Brain microvascular endothelial cell (primary cell): ENCODE measurements around the gene SLCO4A1.

Experiments used
- DNase-seq: peaks from one replicate; pipeline ENCODE4 v3.0.0-alpha.2; 2020
- H3K27ac ChIP-seq: fragments of 250-450 bp; sonication (Bioruptor Pico); 2 replicates; pipeline ENCODE4 v1.5.1; 2020; ENCODE audit warnings: mild to moderate bottlenecking, moderate library complexity
- H3K27me3 ChIP-seq: fragments of 250-450 bp; sonication (Bioruptor Pico); replicated peaks from 2 replicates; pipeline ENCODE4 v1.5.1; 2020; ENCODE audit warnings: mild to moderate bottlenecking
- H3K36me3 ChIP-seq: fragments of 250-450 bp; sonication (Bioruptor Pico); replicated peaks from 2 replicates; pipeline ENCODE4 v1.5.1; 2020; ENCODE audit warnings: mild to moderate bottlenecking
- H3K4me3 ChIP-seq: 2 replicates; pipeline ENCODE4 v1.5.1; 2011; ENCODE audit warnings: low read depth, mild to moderate bottlenecking, control low read depth, low read length, moderate library complexity
- in situ Hi-C: cut with HindIII; loops from 2 replicates; pipeline ENCODE4 v1.10.0; 2017; ENCODE audit warnings: low sequenced_read_pairs, low pct_ligation_motif_present
- TF ChIP-seq, protein P1 (sequence below): IDR thresholded peaks from 2 replicates; pipeline ENCODE4 v1.5.1; 2011; ENCODE audit warnings: low read depth, mild to moderate bottlenecking, moderate library complexity, low read length, control low read depth, inconsistent platforms; ENCODE audit errors: missing control alignments

SLCO4A1 gene

DNA sequence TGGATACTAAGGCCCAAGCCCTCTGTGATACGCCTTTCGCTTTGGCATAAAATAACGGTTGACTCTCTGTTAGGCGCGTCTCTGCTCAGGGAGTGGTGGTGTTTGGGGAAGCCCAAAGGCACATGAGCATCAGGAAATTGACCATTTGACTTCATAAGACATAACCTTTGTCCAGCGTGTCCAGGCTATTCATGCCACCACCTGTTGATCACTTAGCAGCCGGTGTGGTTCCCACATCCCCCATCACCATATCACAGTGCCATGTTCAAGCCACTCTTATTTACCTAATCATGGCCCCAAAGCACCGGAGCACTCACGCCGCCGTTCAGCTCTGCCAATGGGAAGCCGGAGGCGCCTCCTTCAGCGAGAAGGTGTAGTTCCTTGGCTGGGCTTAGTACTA is 27.9 kb downstream of the SLCO4A1 start:
- Histone ChIP-seq H3K27ac (no peak overlapping the region), H3K4me3 (no peak overlapping the region), H3K27me3 (no peaks in the 10 kb centered on the region), H3K36me3 (no peaks in the 10 kb centered on the region)
- no peak for DNase-seq
- TF ChIP-seq, protein P1, sequence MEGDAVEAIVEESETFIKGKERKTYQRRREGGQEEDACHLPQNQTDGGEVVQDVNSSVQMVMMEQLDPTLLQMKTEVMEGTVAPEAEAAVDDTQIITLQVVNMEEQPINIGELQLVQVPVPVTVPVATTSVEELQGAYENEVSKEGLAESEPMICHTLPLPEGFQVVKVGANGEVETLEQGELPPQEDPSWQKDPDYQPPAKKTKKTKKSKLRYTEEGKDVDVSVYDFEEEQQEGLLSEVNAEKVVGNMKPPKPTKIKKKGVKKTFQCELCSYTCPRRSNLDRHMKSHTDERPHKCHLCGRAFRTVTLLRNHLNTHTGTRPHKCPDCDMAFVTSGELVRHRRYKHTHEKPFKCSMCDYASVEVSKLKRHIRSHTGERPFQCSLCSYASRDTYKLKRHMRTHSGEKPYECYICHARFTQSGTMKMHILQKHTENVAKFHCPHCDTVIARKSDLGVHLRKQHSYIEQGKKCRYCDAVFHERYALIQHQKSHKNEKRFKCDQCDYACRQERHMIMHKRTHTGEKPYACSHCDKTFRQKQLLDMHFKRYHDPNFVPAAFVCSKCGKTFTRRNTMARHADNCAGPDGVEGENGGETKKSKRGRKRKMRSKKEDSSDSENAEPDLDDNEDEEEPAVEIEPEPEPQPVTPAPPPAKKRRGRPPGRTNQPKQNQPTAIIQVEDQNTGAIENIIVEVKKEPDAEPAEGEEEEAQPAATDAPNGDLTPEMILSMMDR: no peak
- in situ Hi-C loops: no loop called here

DNA sequence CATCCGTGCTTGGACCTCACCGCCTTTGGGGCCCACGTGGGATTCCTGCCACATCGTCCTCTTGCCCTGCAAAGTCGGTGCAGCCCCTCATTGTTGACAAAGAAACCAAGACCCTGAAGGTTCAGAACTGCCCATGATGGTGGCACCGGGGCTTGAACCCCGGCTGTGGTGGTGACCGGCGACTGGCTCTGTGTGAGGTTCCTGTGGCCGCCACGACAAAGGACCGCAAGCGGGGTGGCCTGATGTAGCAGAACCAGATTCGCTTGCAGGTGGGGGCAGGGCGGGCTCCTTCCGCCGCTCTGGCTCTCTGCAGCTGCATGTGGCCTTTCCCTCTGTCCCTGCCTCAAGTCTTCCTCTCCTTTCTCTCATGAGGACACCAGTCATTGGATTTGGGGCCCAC is 28.7 kb downstream of the SLCO4A1 start:
- H3K36me3 ChIP-seq: no peaks in the 10 kb centered on the region
- in situ Hi-C loops: no loop called here
- DNase-seq: no peak
- no peak overlapping the region for H3K27ac ChIP-seq
- TF ChIP-seq, protein P1: no peak
- H3K27me3 ChIP-seq: no peaks in the 10 kb centered on the region
- H3K4me3 ChIP-seq: no peak overlapping the region

GRCh38 chr20:62671765-62672164 is 29.5 kb downstream of the SLCO4A1 start:
- TF ChIP-seq, protein P1: no peak
- in situ Hi-C loops: no loop called here
- Histone ChIP-seq H3K27me3 (no peaks in the 10 kb centered on the region), H3K36me3 (no peaks in the 10 kb centered on the region), H3K27ac (no peak overlapping the region), H3K4me3 (no peak overlapping the region)
- no peak for DNase-seq

GRCh38 chr20:62674370-62674769 is 32.1 kb downstream of the SLCO4A1 start:
- Histone ChIP-seq H3K27me3 (no peaks in the 10 kb centered on the region), H3K4me3 (no peak overlapping the region), H3K36me3 (no peaks in the 10 kb centered on the region), H3K27ac (no peak overlapping the region)
- TF ChIP-seq, protein P1: no peak
- no peak for DNase-seq
- in situ Hi-C loops: no loop called here

- Histone ChIP-seq H3K36me3 (no peaks in the 10 kb centered on the region), H3K4me3 (no peak overlapping the region), H3K27me3 (no peaks in the 10 kb centered on the region), H3K27ac (no peak overlapping the region)
- TF ChIP-seq, protein P1: no peak
- DNase-seq: no peak
- in situ Hi-C loops: no loop called here
Observed at GRCh38 chr20:62675156-62675876, 33.0 kb downstream of the SLCO4A1 start.

GRCh38 chr20:62675877-62676260 is 33.6 kb downstream of the SLCO4A1 start:
- DNase-seq: no peak
- Histone ChIP-seq H3K27me3 (no peaks in the 10 kb centered on the region), H3K36me3 (no peaks in the 10 kb centered on the region), H3K27ac (no peak overlapping the region), H3K4me3 (no peak overlapping the region)
- in situ Hi-C loops: no loop called here
- TF ChIP-seq, protein P1: no peak
